ACHN (cell line): ENCODE data around the gene TDRD3.
A peak's percentile ranks its signal among the peaks of the same experiment; 100 is the strongest.

Experiments
- DNase-seq: peaks from one replicate; pipeline ENCODE4 v3.0.0-alpha.2; 2015
- in situ Hi-C: cut with HindIII; loops from 2 replicates; pipeline ENCODE4 v1.10.0; 2017; ENCODE audit warnings: low sequenced_read_pairs, low pct_ligation_motif_present, low pct_unique_long_range_greater_than_20kb

TDRD3 gene

DNA sequence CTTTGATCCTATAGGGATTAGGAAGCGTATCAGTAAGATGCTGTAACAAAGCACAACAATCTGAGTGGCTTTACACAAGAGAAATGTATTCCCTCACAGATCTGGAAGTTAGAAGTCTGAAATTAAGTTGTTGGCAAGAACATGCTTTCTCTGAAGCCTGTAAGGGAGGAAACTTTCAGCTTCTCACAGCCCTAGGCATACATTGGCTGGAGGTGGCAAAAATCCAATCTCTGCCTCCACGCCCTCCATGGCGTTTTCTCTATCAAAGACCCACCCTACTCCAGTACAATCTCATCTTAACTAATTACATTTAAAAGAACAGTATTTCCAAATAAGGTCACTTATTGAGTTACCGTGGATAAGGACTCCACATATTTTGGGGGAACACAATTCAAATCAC is 211.9 kb downstream of the TDRD3 start:
- no peak for DNase-seq
- in situ Hi-C loops, result no loop called here

GRCh38 chr13:60611523-60611922 is 214.5 kb downstream of the TDRD3 start:
- in situ Hi-C loops, result no loop called here
- no peak for DNase-seq

- in situ Hi-C loops, result no loop called here
Measured at GRCh38 chr13:60612593-60612992, 215.6 kb downstream of the TDRD3 start.

DNA sequence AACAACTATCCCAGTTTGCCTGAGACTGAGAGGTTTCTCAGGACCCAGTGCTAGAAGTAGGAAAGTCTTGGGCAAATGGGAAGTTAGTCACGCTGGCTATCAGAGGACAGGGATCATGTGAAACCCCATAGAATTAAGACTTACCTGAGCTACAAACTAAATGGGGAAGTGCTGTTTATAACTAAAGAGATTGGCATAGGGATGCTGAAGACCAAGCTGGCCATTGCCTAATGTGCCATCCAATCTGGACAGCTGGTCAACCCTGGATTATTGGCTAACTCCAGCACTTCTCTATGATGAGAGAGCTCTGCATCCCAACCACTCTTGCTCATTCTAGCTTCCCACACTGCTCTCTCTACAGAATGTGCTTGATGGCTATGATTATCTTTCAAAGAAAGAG is 216.1 kb downstream of the TDRD3 start:
- no peak for DNase-seq
- in situ Hi-C loops, result no loop called here

More at GRCh38 chr13:60612593-60612992, 215.6 kb downstream of the TDRD3 start:
- DNase-seq, result no peak

DNA sequence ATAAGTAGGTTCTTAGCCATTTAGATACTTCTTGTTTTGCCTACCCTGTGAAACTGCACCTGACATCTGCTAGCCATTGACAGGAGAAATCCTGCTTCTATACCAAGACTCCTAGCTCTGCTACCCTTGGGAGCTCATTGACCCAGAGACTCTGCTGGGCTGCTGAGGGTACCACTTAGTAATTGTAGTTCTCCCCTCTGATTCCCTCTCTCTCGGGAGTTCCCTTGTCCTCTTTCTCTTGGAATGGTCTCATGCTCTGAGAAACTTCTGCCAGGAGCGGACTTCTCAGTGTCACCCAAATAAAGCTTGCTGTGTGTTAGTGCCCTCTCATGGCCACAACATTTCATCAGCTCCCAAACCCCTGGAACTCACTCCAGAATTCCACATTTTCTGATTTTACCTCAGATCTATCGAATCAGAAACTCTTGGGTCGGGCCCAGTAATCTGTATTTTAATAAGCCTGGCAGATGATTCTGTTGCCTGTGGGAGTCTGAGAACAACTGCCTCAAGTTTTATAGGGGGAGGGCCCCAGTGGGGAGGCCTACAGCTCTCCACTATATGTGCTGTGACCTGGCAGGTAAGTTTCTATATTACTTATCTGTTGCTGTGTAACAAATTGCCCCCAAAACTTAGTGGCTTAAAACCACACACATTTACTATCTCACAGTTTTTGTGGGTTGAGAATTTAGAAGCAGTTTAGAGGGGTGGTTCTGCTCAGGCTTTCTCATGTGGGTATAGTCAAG is 221.1 kb downstream of the TDRD3 start:
- peak; percentile 14 for DNase-seq
- in situ Hi-C loops, result no loop called here

- DNase-seq, result no peak
- in situ Hi-C loops, result no loop called here
Measured at GRCh38 chr13:60619461-60619860, 222.4 kb downstream of the TDRD3 start.

- in situ Hi-C loops, result no loop called here
- no peak for DNase-seq
Measured at GRCh38 chr13:60620611-60621395, 223.8 kb downstream of the TDRD3 start.

- DNase-seq, result no peak
- in situ Hi-C loops, result no loop called here
Measured at GRCh38 chr13:60623151-60623550, 226.1 kb downstream of the TDRD3 start.
